ENCODE data around the gene UQCR10.

The UQCR10 gene

DNA sequence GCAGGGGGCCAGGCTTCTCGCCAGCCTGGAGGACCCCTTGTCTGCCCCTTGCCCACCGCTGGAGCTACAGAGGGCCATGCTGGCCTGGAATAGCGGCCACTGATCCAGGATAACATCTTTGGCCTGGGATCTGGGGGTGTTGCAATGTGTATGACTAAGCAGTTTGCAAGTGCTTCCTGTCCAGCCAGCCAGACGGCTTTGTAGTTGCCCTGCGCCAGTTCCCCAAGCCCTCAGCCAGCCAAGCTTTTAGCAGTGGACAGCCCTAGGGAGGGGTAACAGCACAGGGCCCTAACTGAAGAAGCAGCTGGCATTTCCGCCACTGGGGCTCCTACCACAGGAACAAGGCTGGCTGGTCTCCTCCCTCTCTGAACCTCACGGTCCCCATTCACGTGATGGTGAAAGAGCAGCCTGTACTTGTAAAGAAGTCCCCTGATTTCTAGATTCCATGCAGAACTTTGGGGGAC is 32.1 kb downstream of the UQCR10 start:
- no peak for DNase-seq

- no peak for DNase-seq
Measured at GRCh38 chr22:29801153-29801552, 34.0 kb downstream of the UQCR10 start.

DNA sequence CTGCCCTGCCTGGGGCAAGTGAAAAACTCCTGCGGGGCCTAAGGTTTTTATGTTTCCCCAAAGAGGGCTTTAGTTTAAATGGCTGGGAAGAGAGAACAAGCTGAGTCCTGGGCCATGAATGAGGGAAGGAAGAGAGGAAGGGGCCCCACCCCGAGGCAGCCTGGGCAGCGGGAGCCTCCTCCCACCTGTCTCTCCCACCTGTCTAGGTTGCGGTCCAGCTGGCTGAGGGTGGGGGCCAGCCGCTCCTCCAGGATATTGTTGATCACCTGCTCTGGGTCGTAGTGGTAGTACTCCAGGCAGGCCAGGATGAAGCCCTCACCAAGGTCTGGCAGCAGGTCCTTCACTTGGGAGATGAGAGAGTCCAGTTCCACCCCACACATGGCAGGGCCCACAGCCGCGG is 34.6 kb downstream of the UQCR10 start:
- DNase-seq, result no peak

DNA sequence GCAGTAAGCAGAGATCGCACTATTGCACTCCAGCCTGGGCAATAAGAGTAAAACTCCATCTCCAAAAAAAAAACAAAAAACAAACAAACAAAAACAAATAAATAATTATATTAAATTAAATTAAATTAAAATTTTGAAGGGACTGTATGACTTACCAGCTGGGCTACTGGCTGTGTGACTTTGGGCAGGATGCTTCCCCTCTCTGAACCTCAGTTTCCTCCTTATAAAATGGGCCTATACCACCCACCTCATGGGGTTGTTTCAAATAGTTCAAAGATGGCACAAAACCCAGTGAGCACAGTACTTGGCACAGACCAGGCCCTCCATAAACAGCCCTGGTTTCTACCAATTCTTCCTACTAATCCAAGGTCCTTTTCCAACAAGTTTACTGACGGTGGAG is 36.0 kb downstream of the UQCR10 start:
- DNase-seq, result no peak

GRCh38 chr22:29804985-29805384 is 37.8 kb downstream of the UQCR10 start:
- no peak for DNase-seq

- no peak for DNase-seq
Measured at GRCh38 chr22:29806196-29806595, 39.0 kb downstream of the UQCR10 start.

GRCh38 chr22:29810216-29810615 is 43.0 kb downstream of the UQCR10 start:
- DNase-seq, result no peak

GRCh38 chr22:29811377-29811776 is 44.2 kb downstream of the UQCR10 start:
- DNase-seq, result no peak

GRCh38 chr22:29813126-29813525 is 46.0 kb downstream of the UQCR10 start:
- DNase-seq, result no peak

- DNase-seq, result no peak
Measured at GRCh38 chr22:29813563-29813962, 46.4 kb downstream of the UQCR10 start.

- DNase-seq, result no peak
Measured at GRCh38 chr22:29814003-29814402, 46.8 kb downstream of the UQCR10 start.

GRCh38 chr22:29815580-29815979 is 48.4 kb downstream of the UQCR10 start:
- no peak for DNase-seq

- no peak for DNase-seq
Measured at GRCh38 chr22:29816128-29816527, 49.0 kb downstream of the UQCR10 start.

GRCh38 chr22:29816539-29816938 is 49.4 kb downstream of the UQCR10 start:
- no peak for DNase-seq

DNA sequence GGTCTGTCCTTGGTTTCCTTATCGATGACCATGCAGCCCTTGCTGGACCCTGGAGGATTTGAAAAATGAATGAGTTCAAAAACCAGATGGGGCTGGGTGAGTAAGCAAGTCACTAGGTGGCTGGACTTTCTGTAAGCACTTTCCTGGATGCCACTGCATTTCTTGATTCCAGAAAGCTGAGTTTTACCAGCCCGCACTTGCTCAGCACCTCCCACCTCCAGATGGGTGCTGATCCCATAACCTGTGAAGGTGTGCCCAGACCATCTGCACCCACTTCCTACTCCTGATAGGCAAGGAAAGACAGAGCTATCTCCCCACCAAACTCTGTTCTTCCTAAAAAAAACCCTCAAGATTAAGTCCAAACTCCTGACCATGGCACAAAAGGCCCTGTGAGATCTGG is 49.8 kb downstream of the UQCR10 start:
- no peak for DNase-seq

DNA sequence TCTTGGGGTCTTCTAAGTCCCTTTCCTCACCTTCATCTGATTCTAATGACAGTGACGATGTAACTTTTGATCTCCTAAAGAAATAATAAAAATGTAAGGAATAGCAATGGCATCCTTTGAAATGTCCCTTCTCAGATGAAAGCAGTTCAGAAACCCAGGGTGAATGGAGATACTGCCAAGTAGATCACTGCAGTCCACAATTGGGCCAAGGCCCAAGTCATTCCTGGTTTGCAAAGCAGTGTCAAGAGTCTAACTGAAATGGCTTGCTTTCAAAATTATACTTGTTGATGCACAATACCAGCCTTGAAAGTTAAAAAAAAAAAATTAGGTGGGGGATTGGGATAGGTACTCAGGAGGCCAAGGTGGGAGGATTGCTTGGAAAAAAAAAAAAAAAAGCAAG is 50.6 kb downstream of the UQCR10 start:
- no peak for DNase-seq

DNA sequence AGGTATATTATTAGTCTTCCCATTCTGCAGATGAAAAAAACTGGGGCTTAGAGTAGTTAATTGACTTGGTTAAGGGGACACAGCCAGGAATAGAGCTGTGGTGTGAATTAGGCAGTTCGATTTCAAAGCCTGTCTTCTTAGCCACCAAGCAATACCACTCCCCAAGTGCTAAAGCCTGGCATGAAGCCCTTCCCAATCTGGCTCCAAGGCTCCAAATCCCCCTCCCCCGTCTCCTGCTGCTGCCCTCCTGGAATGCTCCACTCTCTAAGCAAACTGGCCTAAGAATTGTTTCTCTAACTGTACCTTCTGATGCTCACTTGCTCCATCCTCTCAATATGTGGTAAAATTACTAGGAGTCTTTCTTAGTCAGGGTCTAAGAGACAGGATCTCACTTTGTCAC is 52.3 kb downstream of the UQCR10 start:
- DNase-seq, result no peak

Data from activated gamma-delta T cell treated with Interleukin-2 at 50 U/mL for 16 hours (primary cell).